GM18498 (cell line): ENCODE results near the gene ZCCHC7.

Source experiments
- ATAC-seq: cut with Tn5 transposase; IDR thresholded peaks from one replicate; pipeline ENCODE4 v1.9.1; 2021; ENCODE audit warnings: mild to moderate bottlenecking, moderate library complexity; ENCODE audit not compliant: unreplicated experiment

Gene ZCCHC7

GRCh38 chr9:37328556-37329227 is 208.3 kb downstream of the ZCCHC7 start:
- no peak for ATAC-seq

- ATAC-seq: peak; percentile 40
These were observed 209.2 kb downstream of the ZCCHC7 start for GRCh38 chr9:37329576-37329975.

DNA sequence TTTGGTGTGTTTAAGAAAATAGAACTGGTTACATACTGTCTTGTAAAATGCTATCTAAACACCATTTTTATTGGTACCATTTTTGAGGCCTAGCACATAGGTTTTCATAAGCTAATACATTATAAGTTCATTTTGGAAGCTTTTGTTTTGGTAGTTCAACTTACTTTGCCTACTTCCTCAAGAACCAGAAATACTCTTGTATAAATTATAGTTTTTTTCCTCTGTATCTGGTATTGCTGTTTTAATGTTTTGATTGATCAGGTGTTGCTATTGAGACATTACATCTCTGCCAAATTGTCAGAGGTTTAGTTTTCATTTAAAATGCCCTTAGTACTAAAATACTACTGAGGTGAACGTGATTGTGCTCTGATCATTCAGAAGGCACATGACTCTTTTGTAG is 211.5 kb downstream of the ZCCHC7 start:
- no peak for ATAC-seq

- no peak for ATAC-seq
These were observed 212.2 kb downstream of the ZCCHC7 start for GRCh38 chr9:37332578-37332977.

- no peak for ATAC-seq
These were observed 212.9 kb downstream of the ZCCHC7 start for GRCh38 chr9:37333288-37333687.

- no peak for ATAC-seq
These were observed 214.9 kb downstream of the ZCCHC7 start for GRCh38 chr9:37335238-37335637.

- ATAC-seq: no peak
These were observed 215.8 kb downstream of the ZCCHC7 start for GRCh38 chr9:37336150-37336549.

- no peak for ATAC-seq
These were observed 217.0 kb downstream of the ZCCHC7 start for GRCh38 chr9:37337301-37337890.

- no peak for ATAC-seq
These were observed 217.8 kb downstream of the ZCCHC7 start for GRCh38 chr9:37338218-37338617.

GRCh38 chr9:37339923-37340322 is 219.5 kb downstream of the ZCCHC7 start:
- ATAC-seq: no peak

- ATAC-seq: no peak
These were observed 220.6 kb downstream of the ZCCHC7 start for GRCh38 chr9:37340961-37341360.

- ATAC-seq: no peak
These were observed 221.3 kb downstream of the ZCCHC7 start for GRCh38 chr9:37341704-37342103.

DNA sequence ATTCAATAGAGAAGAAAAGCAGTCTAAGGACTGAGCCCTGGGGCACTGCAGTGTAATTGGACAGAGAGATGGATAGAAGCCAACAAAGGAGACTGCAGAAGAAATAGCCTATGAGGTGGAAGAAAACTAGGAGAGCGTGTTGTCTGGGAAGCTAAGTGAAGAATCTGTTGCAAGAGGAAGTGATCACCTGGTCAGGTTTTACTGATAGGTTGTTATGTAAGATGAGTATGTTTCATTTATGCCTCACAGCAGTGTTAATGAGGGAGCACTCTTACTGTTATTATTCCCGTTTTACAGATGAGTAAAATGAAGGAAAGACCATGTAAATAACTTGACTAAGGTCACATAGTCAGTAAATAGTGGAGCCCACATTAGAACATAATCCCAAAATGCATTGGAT is 222.1 kb downstream of the ZCCHC7 start:
- ATAC-seq: no peak

DNA sequence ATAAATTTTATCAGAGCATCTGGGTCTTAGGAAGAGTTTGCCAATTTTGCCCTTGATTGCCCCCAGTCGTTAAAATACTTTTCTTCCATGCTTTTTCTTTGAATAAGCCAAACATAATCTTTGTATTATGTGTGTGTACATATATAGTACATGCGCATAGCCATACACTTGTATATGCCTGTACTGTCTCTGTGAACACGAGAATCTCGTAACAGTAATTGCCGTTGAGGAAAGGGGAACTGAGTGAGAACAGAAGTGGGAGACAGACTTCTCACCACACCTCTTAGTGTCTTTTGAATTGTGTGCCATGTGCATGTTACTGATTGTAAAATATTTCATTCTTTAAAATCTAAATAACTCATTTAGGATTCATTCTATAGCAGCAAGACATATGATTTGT is 222.5 kb downstream of the ZCCHC7 start:
- ATAC-seq: no peak

DNA sequence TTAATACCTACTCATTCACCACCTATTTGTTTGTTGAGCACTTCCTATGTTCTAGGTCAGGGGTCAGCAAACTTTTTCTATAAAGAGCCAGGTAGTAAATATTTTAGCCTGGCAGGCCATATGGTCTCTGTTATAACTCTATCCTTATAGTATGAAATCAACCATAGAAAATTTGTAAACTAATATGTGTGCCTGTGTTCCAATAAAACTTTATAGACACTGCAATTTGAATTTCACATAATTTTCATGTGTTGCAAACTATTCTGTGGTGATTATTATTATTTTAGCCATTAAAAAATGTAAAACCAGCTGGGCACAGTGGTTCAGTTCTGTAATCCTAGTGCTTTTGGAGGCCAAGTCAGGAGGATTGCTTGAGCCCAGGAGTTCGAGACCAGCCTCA is 223.3 kb downstream of the ZCCHC7 start:
- no peak for ATAC-seq

DNA sequence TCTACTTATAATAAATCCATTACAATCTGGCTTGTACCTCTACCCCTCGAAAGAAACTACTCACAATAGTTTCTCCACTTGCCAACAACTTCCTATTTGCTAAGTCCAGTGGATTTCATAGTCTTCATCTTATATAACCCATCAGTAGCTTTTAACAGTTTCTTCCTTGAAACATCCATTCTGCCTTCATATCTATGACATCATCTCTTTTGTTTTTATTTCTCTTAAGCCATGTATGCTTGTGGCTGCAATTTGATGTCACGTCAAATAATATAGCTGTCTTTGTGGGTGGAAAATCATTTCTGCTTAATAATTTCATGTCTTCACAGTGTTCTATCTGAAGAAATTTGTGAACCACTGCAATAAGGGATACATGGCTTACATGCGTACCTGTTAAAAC is 224.7 kb downstream of the ZCCHC7 start:
- no peak for ATAC-seq

DNA sequence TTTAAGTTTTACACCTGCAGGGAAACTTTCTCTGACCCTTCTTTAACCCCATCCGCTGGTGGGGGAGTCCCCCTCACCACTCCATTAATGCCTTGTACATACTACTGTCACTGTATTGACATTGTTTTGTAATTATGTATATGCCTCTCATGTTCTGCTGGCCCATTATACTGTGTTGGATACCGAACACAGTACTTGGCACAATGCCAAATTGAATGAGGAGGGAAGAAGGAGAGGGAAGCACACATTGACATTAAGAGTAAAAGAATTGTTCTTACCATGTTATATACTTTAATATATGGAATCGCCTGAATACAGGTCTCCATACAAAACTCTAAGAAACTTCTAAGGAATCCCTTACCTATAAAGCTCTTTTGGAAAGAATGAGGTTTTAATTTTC is 228.5 kb downstream of the ZCCHC7 start:
- no peak for ATAC-seq

DNA sequence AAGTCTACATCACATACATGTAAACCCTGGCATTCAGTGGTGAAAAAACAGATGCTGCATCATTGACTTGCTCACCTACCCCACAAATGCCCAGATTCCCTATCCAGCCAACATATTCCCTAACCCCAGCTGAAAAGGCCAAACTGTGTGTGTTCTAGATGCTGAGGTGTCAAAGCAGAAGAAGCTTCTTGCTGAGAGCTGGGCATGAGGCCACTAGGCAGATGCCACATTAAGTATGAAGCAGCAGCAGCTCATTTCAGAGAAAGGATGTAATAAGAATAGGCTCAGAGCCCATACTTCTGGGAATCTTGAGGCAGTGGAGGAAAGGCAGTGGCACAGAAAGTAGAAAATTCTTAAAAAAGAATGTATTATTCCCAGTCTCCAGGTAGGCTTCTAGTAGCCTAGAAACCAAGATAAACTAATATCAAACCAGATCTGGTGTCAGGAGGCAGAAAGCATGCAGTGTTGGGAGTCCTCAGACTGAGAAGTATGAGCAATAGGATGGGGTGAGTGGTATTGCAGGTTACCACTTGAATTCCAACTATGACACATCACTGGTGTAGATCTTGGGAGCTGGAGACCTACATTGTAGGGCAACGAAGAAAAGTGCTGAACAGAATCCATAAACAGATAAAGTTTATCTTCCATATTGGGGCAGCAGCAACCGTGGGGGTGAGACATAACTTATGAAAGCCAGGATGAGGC is 230.3 kb downstream of the ZCCHC7 start:
- no peak for ATAC-seq

- no peak for ATAC-seq
These were observed 233.4 kb downstream of the ZCCHC7 start for GRCh38 chr9:37353791-37354190.

DNA sequence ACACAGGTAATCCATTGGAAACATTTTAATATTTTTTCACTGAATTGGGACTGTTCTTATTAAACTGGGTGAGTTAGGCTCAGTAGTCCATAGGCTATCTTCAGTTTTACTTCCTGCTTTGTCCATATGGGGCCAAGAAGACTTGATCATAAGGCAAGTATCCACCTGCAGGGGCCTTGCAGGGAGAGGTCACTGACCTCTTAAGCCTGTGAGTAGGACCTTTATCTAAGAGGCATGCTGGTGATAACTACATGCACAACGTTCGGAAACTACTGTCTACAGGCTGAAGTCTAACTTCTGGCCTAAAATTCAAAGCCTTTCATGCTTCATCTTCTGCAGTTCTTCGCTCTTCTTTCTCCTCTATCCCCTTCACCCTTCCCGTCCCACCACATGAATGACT is 242.1 kb downstream of the ZCCHC7 start:
- ATAC-seq: no peak

GRCh38 chr9:37363124-37363523 is 242.8 kb downstream of the ZCCHC7 start:
- no peak for ATAC-seq

DNA sequence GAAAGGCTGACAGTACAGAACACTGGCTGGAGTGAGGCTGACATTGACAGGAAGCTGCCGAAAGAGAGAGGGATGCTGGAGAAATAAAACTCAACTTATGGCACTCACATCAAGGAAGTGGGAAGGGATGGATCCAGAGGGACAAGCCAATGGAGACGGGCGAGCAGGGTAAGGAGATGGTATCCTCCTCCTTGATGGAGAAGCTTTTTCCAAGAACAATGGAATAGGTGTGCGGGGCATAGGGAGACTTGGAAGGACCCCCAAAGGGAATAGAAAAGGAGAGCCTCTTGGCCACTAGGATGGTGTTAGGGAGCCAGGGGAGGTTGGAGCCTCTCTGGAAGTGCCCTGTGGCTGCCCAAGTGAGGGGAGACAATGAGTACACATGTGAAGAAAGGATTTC is 243.8 kb downstream of the ZCCHC7 start:
- ATAC-seq: no peak
